ENCODE data around the gene CMTM6. TPM values are rescaled to one million over a fixed set of nuclear protein-coding genes. Genes with fewer than 3 reads are reported as not detected.
A peak's percentile ranks its signal among the peaks of the same experiment; 100 is the strongest.
"Not testable (repeated sequence)": the region's sequence is repeated elsewhere in the genome, so short reads cannot be mapped to it uniquely, and the experiment has no call there.

CMTM6 gene
- total and polyA plus RNA-seq, 9 of the 15 experiments (the other 6 are each of a cell fraction or from before 2014, with no cell fraction given) = 8.9 to 39.7 (median 19.5) TPM

DNA sequence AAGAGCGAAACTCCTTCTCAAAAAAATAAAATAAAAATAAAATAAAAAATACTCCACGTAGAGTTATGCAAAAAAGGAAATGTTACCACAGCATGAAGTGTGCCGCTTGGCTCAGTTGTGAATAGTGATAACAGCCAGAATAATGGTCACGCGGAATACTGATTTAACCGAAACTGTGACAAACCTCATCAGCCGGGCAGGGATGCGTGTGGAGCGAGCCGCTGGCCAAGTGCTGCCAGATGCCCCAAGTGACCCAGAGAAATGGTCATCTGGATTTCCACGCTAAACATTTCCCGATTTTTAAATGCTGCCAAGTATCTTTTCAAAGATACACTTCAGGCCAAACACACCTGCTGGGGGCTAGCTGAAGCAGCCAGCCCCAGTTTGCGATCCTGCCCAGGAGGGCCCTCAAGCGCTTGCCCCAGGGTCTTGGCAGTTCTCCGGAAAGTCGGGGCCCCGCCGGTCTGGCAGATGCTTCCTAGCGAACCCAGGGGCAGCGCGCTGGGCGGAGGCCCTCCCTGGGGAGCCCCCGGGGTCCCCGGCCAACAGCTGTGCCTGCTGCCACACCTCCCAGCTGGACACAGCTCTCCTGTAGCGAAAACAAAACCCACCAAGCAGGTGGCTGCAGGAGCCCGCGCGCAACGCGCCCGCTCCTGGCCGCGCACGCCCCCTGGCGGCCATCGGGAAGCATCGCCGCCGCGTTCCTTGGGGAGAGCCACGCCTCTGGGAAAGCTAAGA lies 35.1 kb downstream of the CMTM6 start (continued):
- peak; percentile 86 for TF ChIP-seq SMC3 (conservative IDR thresholded peaks at IDR 0.05; ENCODE audit: insufficient read depth, low read depth, low read length)
- TF ChIP-seq ATF7 (IDR thresholded peaks at IDR 0.05) = 0 out of 2 replicates have a peak, but pooled peaks have one; percentile 19
- TF ChIP-seq, protein P1, sequence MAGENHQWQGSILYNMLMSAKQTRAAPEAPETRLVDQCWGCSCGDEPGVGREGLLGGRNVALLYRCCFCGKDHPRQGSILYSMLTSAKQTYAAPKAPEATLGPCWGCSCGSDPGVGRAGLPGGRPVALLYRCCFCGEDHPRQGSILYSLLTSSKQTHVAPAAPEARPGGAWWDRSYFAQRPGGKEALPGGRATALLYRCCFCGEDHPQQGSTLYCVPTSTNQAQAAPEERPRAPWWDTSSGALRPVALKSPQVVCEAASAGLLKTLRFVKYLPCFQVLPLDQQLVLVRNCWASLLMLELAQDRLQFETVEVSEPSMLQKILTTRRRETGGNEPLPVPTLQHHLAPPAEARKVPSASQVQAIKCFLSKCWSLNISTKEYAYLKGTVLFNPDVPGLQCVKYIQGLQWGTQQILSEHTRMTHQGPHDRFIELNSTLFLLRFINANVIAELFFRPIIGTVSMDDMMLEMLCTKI (IDR thresholded peaks at IDR 0.05; ENCODE audit: partially characterized antibody) = no peak
- TF ChIP-seq, protein P2, sequence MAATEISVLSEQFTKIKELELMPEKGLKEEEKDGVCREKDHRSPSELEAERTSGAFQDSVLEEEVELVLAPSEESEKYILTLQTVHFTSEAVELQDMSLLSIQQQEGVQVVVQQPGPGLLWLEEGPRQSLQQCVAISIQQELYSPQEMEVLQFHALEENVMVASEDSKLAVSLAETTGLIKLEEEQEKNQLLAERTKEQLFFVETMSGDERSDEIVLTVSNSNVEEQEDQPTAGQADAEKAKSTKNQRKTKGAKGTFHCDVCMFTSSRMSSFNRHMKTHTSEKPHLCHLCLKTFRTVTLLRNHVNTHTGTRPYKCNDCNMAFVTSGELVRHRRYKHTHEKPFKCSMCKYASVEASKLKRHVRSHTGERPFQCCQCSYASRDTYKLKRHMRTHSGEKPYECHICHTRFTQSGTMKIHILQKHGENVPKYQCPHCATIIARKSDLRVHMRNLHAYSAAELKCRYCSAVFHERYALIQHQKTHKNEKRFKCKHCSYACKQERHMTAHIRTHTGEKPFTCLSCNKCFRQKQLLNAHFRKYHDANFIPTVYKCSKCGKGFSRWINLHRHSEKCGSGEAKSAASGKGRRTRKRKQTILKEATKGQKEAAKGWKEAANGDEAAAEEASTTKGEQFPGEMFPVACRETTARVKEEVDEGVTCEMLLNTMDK (IDR thresholded peaks at IDR 0.05; ENCODE audit: borderline replicate concordance, insufficient read depth, low read depth, low read length, poor library complexity, severe bottlenecking) = peak; percentile 79
- TF ChIP-seq, protein P3, sequence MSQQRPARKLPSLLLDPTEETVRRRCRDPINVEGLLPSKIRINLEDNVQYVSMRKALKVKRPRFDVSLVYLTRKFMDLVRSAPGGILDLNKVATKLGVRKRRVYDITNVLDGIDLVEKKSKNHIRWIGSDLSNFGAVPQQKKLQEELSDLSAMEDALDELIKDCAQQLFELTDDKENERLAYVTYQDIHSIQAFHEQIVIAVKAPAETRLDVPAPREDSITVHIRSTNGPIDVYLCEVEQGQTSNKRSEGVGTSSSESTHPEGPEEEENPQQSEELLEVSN (IDR thresholded peaks at IDR 0.05; ENCODE audit: borderline replicate concordance in 1 of 2, extremely low read depth in 1 of 2, insufficient read depth in 1 of 2, insufficient read length in 1 of 2, low read depth in 1 of 2, low read length in 1 of 2, poor library complexity in 1 of 2, severe bottlenecking in 1 of 2) = peak in 1 of 2 experiments; percentile 91
- TF ChIP-seq EHMT2 (IDR thresholded peaks at IDR 0.05) = no peak
- peak; percentile 35 to 46; a peak in 3 of 4 replicates for TF ChIP-seq NRF1 (conservative IDR thresholded peaks at IDR 0.05 in 1 of 2, IDR thresholded peaks at IDR 0.05 in 1 of 2)
- TF ChIP-seq RAD21 (CRISPR knock-in tag; conservative IDR thresholded peaks at IDR 0.05 in 1 of 2, IDR thresholded peaks at IDR 0.05 in 1 of 2) = peak; percentile 63 to 90
- TF ChIP-seq HMGN3 (IDR thresholded peaks at IDR 0.05; ENCODE audit: borderline replicate concordance, extremely low read depth, insufficient read length, low read depth, low read length) = peak; percentile 42
- TF ChIP-seq L3MBTL2 (IDR thresholded peaks at IDR 0.05) = peak; percentile 59; the same call in 1 of the 2 replicates
- TF ChIP-seq CTBP1 (IDR thresholded peaks at IDR 0.05; ENCODE audit: borderline replicate concordance) = no peak; the same call in 1 of the 2 replicates
- TF ChIP-seq ZNF586 (CRISPR knock-in tag; conservative IDR thresholded peaks at IDR 0.05) = no peak
- TF ChIP-seq CCNT2 (IDR thresholded peaks at IDR 0.05; ENCODE audit: borderline replicate concordance, extremely low read depth, insufficient read length, low read depth, low read length) = peak; percentile 42
- 0 out of 2 replicates have a peak, but pooled peaks have one; percentile 17 for TF ChIP-seq KLF16 (IDR thresholded peaks at IDR 0.05)

GRCh38 chr3:32466808-32467207 lies 35.8 kb downstream of the CMTM6 start:
- H2AFZ ChIP-seq (ENCODE audit: low read depth, low read length); ATAC-seq; FAIRE-seq; POLR2A ChIA-PET; DNase-seq (ENCODE audit: extremely low read depth in 1 of 4, low spot score in 3 of 4); BruUV-seq (replicated peaks); H3K9ac ChIP-seq (ENCODE audit: insufficient read depth in 1 of 2, low read depth in 2 of 2, low read length in 2 of 2); H3K27ac ChIP-seq (ENCODE audit: extremely low read depth, low read depth, low read length); H3K36me3 ChIP-seq (ENCODE audit: control insufficient read depth, insufficient read depth, low read length); H3K27me3 ChIP-seq (ENCODE audit: control insufficient read depth in 2 of 2, insufficient read depth in 2 of 2, low read length in 2 of 2); H3K9me1 ChIP-seq (ENCODE audit: control insufficient read depth, insufficient read depth, low read length); H3K79me2 ChIP-seq (ENCODE audit: control insufficient read depth, insufficient read depth, low read length); H4K20me1 ChIP-seq (replicated peaks; ENCODE audit: control insufficient read depth, insufficient read depth, low read length); H3K9me3 ChIP-seq (replicated peaks; ENCODE audit: control insufficient read depth, insufficient read depth, low read depth, low read length); in situ Hi-C loops (cut with MboI); H3K4me2 ChIP-seq (ENCODE audit: insufficient read depth, low read length); H3K4me3 ChIP-seq; H3K4me1 ChIP-seq (replicated peaks in 1 of 2; ENCODE audit: control insufficient read depth in 2 of 2, insufficient read depth in 2 of 2, low read length in 2 of 2): not testable (repeated sequence)
- CTCF ChIA-PET (ENCODE audit: low intra/inter-chr PET ratio) = interaction anchor here (2.2 kb wide), 1 partner anchor 92 kb away, joined by 8 read pairs; no protein-coding TSS in a partner anchor
- WGBS (ENCODE audit: insufficient coverage, low coverage, missing lambda C conversion rate) = 83% methylated on average over 6 of the region's 6 CpGs
- intact Hi-C loops (cut with micrococcal nuclease) = loop anchor here (5.0 to 10.0 kb wide), 2 partner anchors 170 to 292 kb away; no protein-coding TSS in a partner anchor

Data from K562 (cell line).